ENCODE measurements around the gene MPL.
"Not testable (repeated sequence)": the region's sequence is repeated elsewhere in the genome, so short reads cannot be mapped to it uniquely, and the experiment has no call there.

Gene MPL

GRCh38 chr1:43377831-43378230 lies 40.2 kb downstream of the MPL start:
- DNase-seq (ENCODE audit: low spot score), result no peak

GRCh38 chr1:43379476-43379875 lies 41.9 kb downstream of the MPL start:
- no peak for DNase-seq (ENCODE audit: low spot score)

- no peak for DNase-seq (ENCODE audit: low spot score)
Observed at GRCh38 chr1:43381612-43382011, 44.0 kb downstream of the MPL start.

GRCh38 chr1:43382027-43382779 lies 44.6 kb downstream of the MPL start:
- no peak for DNase-seq (ENCODE audit: low spot score)

- peak; percentile 47 for DNase-seq (ENCODE audit: low spot score)
Observed at GRCh38 chr1:43383449-43383848, 45.8 kb downstream of the MPL start.

GRCh38 chr1:43386676-43387075 lies 49.1 kb downstream of the MPL start:
- DNase-seq (ENCODE audit: low spot score), result no peak

- DNase-seq (ENCODE audit: low spot score), result no peak
Observed at GRCh38 chr1:43387976-43388599, 50.5 kb downstream of the MPL start.

- no peak for DNase-seq (ENCODE audit: low spot score)
Observed at GRCh38 chr1:43388613-43389012, 51.0 kb downstream of the MPL start.

GRCh38 chr1:43389326-43390313 lies 52.0 kb downstream of the MPL start, which contains the start of the genes MED8 and SZT2:
Gene MED8 (minus strand): TSS chr1:43389800. CDS start chr1:43389764, 36 bp downstream.
Gene SZT2 (plus strand): TSS chr1:43389899. CDS start chr1:43389969, 70 bp downstream.
- DNase-seq (ENCODE audit: low spot score), result peak; percentile 97

- no peak for DNase-seq (ENCODE audit: low spot score)
Observed at GRCh38 chr1:43392702-43393101, 55.1 kb downstream of the MPL start.

- DNase-seq (ENCODE audit: low spot score), result no peak
Observed at GRCh38 chr1:43395523-43395922, 57.9 kb downstream of the MPL start.

GRCh38 chr1:43396059-43396458 lies 58.4 kb downstream of the MPL start:
- no peak for DNase-seq (ENCODE audit: low spot score)

GRCh38 chr1:43398227-43398626 lies 60.6 kb downstream of the MPL start:
- no peak for DNase-seq (ENCODE audit: low spot score)

- DNase-seq (ENCODE audit: low spot score), result not testable (repeated sequence)
Observed at GRCh38 chr1:43400441-43400840, 62.8 kb downstream of the MPL start.

- DNase-seq (ENCODE audit: low spot score), result peak; percentile 27
Observed at GRCh38 chr1:43402089-43402865, 64.7 kb downstream of the MPL start.

Data from hematopoietic multipotent progenitor cell treated with erythropoietin and hydrocortisone succinate and interleukin-3 and kit ligand, for 17 days (in vitro differentiated cells).